Right lobe of liver (tissue), 4 donors: ENCODE data around the gene RPRD1A.
"Not testable (repeated sequence)": the region's sequence is repeated elsewhere in the genome, so short reads cannot be mapped to it uniquely, and the experiment has no call there.

Source experiments
- POLR2A ChIP-seq: fragments of 450-650 bp; IDR thresholded peaks from one replicate; pipeline ENCODE4 v1.6.1; 2017; ENCODE audit warnings: antibody characterized with exemption, mild to moderate bottlenecking
- TF ChIP-seq, protein P1 (sequence below), 4 donors: fragments of 200-600 bp in 3 of 4; fragments of 450-650 bp in 1 of 4; IDR thresholded peaks; one replicate each; pipeline versions ENCODE4 v1.5.1 to v1.8.0; 2016 to 2022; ENCODE audit warnings: antibody characterized with exemption in 4 of 4, mild to moderate bottlenecking in 2 of 4
- donor health status: DM: no; HTN: no; CAD: no.
- donor health status: DM: no; HTN: no; CAD: no.
- donor health status: DM: no; HTN: yes; CAD: no.

DNA sequence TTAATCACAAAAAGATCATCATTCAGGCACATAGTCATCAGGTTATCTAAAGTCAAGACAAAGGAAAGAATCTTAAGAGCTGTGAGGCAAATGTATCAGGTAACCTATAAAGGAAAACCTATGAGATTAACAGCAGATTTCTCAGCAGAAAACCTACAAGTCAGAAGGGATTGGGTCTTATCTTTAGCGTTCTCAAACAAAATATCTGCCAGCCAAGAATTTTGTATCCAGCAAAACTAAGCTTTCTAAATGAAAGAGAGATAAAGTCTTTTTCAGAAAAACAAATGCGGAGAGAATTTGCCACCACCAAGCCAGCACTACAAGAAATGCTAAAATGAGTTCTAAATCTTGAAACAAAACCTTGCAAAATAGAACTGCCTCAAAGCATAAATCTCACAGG is 13.8 kb upstream of the RPRD1A start:
- TF ChIP-seq, protein P1, sequence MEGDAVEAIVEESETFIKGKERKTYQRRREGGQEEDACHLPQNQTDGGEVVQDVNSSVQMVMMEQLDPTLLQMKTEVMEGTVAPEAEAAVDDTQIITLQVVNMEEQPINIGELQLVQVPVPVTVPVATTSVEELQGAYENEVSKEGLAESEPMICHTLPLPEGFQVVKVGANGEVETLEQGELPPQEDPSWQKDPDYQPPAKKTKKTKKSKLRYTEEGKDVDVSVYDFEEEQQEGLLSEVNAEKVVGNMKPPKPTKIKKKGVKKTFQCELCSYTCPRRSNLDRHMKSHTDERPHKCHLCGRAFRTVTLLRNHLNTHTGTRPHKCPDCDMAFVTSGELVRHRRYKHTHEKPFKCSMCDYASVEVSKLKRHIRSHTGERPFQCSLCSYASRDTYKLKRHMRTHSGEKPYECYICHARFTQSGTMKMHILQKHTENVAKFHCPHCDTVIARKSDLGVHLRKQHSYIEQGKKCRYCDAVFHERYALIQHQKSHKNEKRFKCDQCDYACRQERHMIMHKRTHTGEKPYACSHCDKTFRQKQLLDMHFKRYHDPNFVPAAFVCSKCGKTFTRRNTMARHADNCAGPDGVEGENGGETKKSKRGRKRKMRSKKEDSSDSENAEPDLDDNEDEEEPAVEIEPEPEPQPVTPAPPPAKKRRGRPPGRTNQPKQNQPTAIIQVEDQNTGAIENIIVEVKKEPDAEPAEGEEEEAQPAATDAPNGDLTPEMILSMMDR (IDR thresholded peaks at IDR 0.05) = not testable (repeated sequence)
- TF ChIP-seq POLR2A = not testable (repeated sequence)
